ENCODE results near the gene CCDC150.
"Not testable (repeated sequence)": the region's sequence is repeated elsewhere in the genome, so short reads cannot be mapped to it uniquely, and the experiment has no call there.

CCDC150 gene

DNA sequence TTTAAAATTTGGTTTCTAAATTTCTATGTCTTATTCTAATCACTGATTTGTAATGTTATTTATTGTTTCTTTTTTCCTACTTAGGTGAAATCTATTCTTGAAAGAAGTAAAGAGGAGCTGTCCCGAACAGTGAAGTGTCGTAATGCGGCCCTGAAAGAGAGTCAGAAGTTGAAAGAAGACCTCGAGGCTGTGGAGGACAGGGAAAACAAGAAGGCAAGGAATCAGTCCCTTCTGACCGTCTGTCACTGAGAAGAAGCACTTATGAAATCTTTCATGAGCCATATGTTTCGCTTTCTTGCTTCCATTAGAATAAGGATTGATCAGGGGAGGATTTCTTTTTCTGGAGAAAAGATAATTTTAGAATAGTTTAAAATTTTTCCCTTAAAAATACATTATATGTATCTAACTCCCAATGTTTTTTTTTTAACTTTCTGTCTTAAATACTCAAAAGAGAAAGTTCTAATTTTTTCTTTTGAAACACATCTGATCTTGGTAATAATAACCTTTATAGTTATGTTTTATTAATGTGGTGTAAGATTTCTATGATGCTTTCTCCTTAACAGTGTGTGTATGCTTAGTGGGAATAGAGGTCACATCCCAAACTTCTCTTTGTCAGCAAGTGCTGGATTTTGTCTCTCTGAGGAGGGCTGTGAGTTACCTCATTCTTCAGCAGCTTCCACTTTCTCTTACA lies 79.0 kb downstream of the CCDC150 start:
- DNase-seq = no peak

DNA sequence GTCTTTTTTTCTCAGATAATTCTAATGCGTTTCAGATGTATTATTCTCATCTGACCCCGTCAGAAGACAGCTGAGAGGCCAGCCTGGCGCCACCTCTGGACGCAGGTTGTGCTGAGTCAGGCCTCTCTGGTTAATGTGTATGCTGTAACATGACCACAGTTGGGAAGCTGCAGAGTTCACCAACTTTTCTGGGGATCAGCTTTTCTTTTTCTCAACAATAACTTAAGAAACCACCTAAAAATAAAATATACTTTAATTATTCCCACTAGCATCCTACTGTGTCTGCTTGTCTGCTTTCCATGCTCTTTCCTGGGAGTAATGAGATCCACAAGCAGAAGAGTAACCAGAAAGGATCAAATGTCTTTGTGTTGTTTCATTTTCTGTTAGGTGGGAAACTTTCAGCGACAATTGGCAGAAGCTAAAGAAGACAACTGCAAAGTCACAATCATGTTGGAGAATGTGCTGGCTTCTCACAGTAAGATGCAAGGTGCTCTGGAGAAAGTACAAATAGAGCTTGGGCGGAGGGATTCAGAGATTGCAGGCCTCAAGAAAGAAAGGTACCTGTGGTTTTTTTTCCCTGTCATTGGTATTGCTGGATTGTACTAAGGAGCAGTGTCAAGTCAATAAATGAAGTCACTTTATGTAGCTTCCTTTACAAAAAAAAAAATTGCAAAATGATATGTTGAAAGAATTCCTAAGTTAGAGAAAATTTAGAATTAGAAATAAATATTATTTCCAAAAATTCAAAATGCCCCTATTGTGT lies 79.8 kb downstream of the CCDC150 start:
- no peak for DNase-seq

DNA sequence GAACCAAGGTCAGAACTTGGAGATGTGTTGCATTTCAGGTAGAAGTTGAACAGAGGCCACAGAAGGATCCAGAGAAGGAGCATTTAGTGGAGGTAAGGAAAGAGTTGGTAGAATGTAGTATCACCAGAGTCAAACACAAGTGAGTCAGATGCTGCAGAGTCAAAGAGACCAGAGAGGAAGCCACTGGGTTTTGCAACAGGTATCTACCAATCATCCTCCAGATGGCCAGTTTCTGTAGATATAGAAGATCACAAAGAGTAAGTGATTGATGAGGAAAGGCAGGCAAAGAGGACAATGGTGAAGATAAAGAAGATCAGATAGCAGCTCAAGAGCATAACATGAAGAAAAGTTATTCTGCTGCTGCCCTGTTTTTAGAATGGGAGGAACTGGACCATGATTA lies 84.1 kb downstream of the CCDC150 start:
- DNase-seq = no peak

- no peak for DNase-seq
These were observed 85.7 kb downstream of the CCDC150 start for GRCh38 chr2:196725218-196725617.

DNA sequence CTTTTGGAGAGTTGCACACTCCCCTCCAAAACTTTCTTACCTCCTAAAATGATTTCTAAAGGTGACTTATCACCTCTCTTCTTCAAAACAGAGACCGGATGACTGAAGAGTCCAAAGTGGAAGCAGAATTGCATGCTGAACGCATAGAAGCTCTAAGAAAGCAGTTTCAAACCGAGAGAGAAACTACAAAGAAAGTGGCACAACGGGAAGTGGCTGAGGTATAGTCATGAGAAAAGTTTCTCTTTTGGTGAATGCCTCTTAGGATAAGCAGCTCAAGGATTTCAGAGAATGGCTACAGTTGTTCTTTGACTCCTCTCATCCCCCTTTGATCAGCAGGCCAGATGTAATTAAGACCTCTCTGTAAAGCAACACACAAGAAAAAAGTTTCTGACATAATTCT lies 86.4 kb downstream of the CCDC150 start:
- no peak for DNase-seq

GRCh38 chr2:196729418-196729817 lies 89.9 kb downstream of the CCDC150 start:
- no peak for DNase-seq

GRCh38 chr2:196736646-196737045 lies 97.1 kb downstream of the CCDC150 start:
- not testable (repeated sequence) for DNase-seq

GRCh38 chr2:196737046-196737445 lies 97.5 kb downstream of the CCDC150 start:
- no peak for DNase-seq

DNA sequence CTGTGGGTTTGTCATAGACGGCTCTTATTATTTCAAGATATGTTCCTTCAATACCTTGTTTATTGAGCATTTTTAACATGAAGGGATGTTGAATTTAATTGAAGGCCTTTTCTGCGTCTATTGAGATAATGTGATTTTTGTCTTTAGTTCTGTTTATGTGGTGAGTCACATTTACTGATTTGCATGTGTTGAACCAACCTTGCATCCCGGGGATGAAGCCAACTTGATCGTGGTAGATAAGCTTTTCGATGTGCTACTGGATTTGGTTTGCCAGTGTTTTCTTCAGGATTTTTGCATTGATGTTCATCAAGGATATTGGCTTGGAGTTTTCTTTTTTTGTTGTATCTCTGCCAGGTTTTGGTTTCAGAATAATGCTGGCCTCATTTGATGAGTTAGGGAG lies 99.5 kb downstream of the CCDC150 start:
- no peak for DNase-seq

- no peak for DNase-seq
These were observed 102.7 kb downstream of the CCDC150 start for GRCh38 chr2:196742216-196742615.

DNA sequence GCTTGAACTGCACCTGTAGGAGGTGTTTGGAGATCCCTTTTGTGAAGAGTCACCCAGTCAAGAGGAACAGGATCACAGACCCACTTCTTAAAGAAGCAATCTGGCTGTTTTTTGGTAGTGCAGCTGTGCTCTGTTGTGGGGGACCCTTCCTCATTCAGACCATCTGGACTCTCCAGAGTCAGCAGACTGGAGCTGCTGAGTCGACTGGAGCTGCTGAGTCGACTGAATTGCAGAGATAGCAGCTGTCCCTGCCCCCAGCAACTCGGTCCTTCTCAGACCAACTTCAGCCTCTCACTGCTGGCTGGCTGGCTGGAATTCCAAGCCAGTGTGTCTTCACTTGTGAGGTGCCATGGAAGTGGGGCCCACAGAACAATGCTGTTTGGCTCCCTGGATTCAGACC lies 103.2 kb downstream of the CCDC150 start:
- DNase-seq = no peak

GRCh38 chr2:196743165-196743564 lies 103.7 kb downstream of the CCDC150 start:
- no peak for DNase-seq

- no peak for DNase-seq
These were observed 106.2 kb downstream of the CCDC150 start for GRCh38 chr2:196745711-196746110.

- DNase-seq = no peak
These were observed 107.9 kb downstream of the CCDC150 start for GRCh38 chr2:196747400-196747799.

DNA sequence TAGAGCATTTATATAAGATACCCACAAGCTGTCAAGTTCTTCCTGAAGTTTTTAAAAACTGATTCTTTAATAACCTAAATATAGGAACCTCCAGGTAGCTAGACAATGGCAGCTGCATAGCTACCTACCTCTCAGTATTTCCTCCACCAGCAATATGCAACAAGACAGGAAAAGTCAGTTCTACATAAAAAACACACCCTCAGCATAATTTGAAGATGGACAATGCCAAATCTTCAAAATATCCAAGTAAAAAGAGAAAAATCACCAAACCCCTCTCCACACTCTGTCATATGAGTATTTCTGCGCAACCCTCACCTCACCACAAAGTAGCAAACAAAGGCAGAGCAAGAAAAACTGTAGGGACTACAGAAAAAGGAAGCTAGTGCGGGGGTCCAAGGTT lies 108.6 kb downstream of the CCDC150 start:
- DNase-seq = no peak

DNA sequence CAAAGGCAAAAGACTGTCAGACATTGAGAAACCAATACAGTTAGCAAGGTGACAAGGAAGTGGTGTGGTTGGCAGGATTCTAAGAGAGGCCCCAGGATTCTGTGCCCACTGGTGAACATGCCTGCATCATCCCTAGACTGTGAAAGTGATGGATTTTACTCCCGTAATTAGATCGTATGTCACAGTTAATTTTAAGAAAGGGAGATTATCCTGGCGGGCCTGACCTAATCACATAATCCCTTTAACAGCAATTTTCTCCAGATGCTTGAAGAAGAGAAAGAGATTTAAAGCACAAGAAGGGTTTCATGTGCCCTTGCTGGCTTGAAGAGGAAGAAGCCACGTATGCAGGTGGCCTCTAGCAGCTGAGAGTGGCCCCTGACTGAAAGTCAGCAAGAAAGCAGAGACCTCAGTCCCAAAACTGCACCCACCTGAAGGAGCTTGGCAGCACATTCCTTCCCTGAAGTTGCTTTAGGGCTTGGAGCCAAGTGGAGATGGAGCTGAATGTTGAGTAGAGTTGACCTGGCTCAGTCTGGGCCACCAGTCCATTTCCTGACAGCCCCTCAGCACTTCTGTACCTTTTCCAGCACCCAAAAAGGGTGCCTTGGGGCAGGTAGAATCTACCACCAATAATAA lies 110.9 kb downstream of the CCDC150 start:
- DNase-seq = no peak

DNA sequence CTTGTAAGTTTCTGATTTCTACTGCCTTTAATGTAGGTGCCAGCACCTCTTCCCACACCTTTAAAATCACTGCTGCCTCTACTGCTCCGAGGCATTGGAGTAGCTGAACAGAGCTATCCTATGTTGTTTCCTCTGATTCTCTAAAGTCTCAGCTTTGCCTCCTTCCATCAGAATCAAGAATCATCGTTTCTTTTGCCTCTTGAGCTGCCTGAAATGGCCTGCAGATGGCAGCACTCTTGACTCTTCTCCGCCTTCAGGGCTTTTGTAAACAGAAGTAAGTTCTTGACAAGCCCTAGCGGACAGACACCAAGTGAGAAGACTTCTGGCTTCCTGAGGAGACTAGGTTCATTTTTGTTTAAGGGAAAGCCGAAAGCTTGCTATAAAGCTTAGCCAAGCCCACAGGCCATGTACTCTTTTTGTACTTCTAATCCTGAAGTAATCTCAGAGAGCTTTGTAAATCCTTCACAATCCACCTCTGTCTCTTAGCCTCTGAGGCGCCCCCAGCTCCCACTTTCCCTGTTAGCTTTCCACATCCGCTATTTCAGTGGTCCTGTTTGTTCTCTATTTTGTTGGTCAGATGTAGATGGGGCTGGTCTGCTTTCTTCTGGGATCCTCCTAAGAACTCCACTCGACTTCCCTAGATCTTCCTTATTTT lies 111.6 kb downstream of the CCDC150 start:
- peak; percentile 35 for DNase-seq

GRCh38 chr2:196758474-196759377 lies 119.2 kb downstream of the CCDC150 start:
- DNase-seq = no peak

DNA sequence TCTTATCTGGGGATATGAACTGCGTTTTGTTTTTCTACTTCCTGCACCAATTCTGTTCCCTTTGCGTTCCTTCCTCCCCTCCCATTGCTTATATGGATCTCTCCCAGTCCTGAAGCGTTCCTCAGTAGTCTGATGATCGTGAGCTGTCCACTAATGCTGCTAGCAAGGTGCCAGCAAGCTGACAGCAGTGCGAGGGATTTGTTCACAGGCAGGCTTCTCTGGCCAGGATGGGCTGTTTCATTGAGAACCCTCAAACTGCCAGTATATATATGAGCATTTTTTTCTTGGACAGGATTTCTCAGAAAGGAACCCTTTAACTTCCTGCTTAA lies 119.8 kb downstream of the CCDC150 start:
- no peak for DNase-seq

GRCh38 chr2:196767101-196767500 lies 127.6 kb downstream of the CCDC150 start:
- no peak for DNase-seq
